ENCODE measurements around the gene RERE.
"Not testable (repeated sequence)": the region's sequence is repeated elsewhere in the genome, so short reads cannot be mapped to it uniquely, and the experiment has no call there.

RERE gene

GRCh38 chr1:8736927-8737326 lies 80.5 kb downstream of the RERE start:
- H3K36me3 ChIP-seq (ENCODE audit: insufficient read depth, low read length) = peaks cover 9% of the 10 kb centered on the region; the same call in 1 of the 2 replicates
- no peak overlapping the region for H3K4me3 ChIP-seq
- H3K9me3 ChIP-seq (ENCODE audit: low read depth, low read length) = peaks cover 3% of the 10 kb centered on the region; the same call in 1 of the 2 replicates
- no peak for DNase-seq (ENCODE audit: low read depth, low spot score)
- H3K27ac ChIP-seq = no peak overlapping the region
- TF ChIP-seq POLR2AphosphoS5 (IDR thresholded peaks at IDR 0.05; ENCODE audit: borderline replicate concordance, low read depth, low read length) (no peak), FOXP2 (optimal IDR thresholded peaks at IDR 0.05; ENCODE audit: control extremely low read depth, extremely low read length, insufficient read depth) (no peak), EZH2 (IDR thresholded peaks at IDR 0.05) (no peak)
- H3K9ac ChIP-seq (ENCODE audit: insufficient read length) = no peak overlapping the region

GRCh38 chr1:8733484-8733883 lies 84.0 kb downstream of the RERE start:
- H3K9ac ChIP-seq (ENCODE audit: insufficient read length) = no peak overlapping the region
- H3K27ac ChIP-seq = no peak overlapping the region
- no peak for DNase-seq (ENCODE audit: low read depth, low spot score)
- no peaks in the 10 kb centered on the region; the same call in 1 of the 2 replicates for H3K36me3 ChIP-seq (ENCODE audit: insufficient read depth, low read length)
- H3K9me3 ChIP-seq (ENCODE audit: low read depth, low read length) = peaks cover 3% of the 10 kb centered on the region; the same call in 1 of the 2 replicates
- TF ChIP-seq POLR2AphosphoS5 (IDR thresholded peaks at IDR 0.05; ENCODE audit: borderline replicate concordance, low read depth, low read length) (no peak), EZH2 (IDR thresholded peaks at IDR 0.05) (no peak), FOXP2 (optimal IDR thresholded peaks at IDR 0.05; ENCODE audit: control extremely low read depth, extremely low read length, insufficient read depth) (no peak)
- H3K4me3 ChIP-seq = no peak overlapping the region

DNA sequence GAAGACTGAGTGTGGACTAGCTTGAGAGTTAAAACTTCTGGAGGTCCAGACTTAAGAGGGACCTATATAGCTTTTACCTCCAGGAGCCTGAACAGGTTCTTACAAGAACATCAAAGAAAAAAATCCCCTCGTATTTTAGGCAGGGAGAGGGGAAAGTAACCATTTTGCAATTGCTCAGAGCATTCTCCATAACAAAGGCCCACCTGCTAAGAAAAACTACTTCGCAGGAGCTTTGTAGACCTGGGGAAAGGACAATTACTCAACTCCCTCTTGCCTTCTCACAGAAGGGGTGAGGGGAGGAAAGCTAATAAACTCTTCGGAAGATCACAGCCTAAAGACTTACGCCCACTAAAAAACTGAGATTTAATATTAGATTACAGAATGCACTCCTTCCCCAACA lies 86.3 kb downstream of the RERE start:
- no peaks in the 10 kb centered on the region; the same call in 1 of the 2 replicates for H3K9me3 ChIP-seq (ENCODE audit: low read depth, low read length)
- H3K36me3 ChIP-seq (ENCODE audit: insufficient read depth, low read length) = no peaks in the 10 kb centered on the region; the same call in 1 of the 2 replicates
- no peak overlapping the region for H3K9ac ChIP-seq (ENCODE audit: insufficient read length)
- no peak for DNase-seq (ENCODE audit: low read depth, low spot score)
- no peak overlapping the region for H3K27ac ChIP-seq
- TF ChIP-seq POLR2AphosphoS5 (IDR thresholded peaks at IDR 0.05; ENCODE audit: borderline replicate concordance, low read depth, low read length) (no peak), FOXP2 (optimal IDR thresholded peaks at IDR 0.05; ENCODE audit: control extremely low read depth, extremely low read length, insufficient read depth) (no peak), EZH2 (IDR thresholded peaks at IDR 0.05) (no peak)
- no peak overlapping the region for H3K4me3 ChIP-seq

DNA sequence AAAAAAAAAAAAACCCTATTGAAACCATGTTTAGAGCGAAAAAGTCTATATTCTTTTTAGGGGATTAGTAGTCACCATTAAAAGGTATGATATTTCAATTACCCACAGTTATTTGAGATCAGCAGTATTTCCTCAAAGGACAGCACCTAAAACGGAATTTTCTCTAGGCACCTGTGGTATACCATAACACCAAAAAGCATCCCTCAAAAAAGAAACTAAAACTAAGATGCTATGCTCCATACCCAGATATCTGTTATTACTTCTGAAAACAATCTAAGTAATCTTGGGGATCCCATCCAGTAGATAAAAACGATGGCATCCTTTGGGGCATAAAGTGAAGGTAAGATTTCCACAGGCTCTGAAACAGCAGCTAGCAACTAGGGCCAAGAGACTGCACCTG lies 89.0 kb downstream of the RERE start:
- no peak overlapping the region for H3K4me3 ChIP-seq
- no peak for TF ChIP-seq POLR2AphosphoS5 (IDR thresholded peaks at IDR 0.05; ENCODE audit: borderline replicate concordance, low read depth, low read length)
- no peak for TF ChIP-seq FOXP2 (optimal IDR thresholded peaks at IDR 0.05; ENCODE audit: control extremely low read depth, extremely low read length, insufficient read depth)
- no peak for TF ChIP-seq EZH2 (IDR thresholded peaks at IDR 0.05)
- no peaks in the 10 kb centered on the region for H3K36me3 ChIP-seq (ENCODE audit: insufficient read depth, low read length)
- H3K27ac ChIP-seq = peak overlapping the region; percentile 26; the same call in 1 of the 2 replicates
- no peaks in the 10 kb centered on the region for H3K9me3 ChIP-seq (ENCODE audit: low read depth, low read length)
- no peak overlapping the region for H3K9ac ChIP-seq (ENCODE audit: insufficient read length)
- DNase-seq (ENCODE audit: low read depth, low spot score) = no peak

DNA sequence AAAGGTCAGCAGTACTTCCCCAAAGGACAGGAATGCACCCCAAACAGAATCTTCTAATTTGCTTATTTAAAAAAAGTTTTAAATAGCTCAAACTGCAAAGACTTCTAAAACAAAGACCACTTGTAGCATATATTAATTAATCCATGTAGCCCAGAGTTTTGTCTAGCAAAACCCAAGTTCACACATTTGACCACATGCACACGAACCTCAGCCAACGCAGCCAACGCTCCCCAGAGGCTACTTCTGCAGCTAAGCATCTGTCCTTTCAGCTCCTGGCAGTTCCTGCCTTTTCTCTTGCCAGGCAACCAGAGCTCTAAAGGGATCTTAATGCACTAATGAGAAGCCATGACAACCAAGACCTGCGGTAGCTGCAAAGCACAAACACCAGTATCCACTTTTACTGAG lies 89.6 kb downstream of the RERE start:
- no peak for DNase-seq (ENCODE audit: low read depth, low spot score)
- Histone ChIP-seq H3K9me3 (ENCODE audit: low read depth, low read length) (no peaks in the 10 kb centered on the region), H3K9ac (ENCODE audit: insufficient read length) (no peak overlapping the region), H3K27ac (peak overlapping the region; percentile 26; the same call in 1 of the 2 replicates), H3K4me3 (no peak overlapping the region), H3K36me3 (ENCODE audit: insufficient read depth, low read length) (no peaks in the 10 kb centered on the region)
- TF ChIP-seq POLR2AphosphoS5 (IDR thresholded peaks at IDR 0.05; ENCODE audit: borderline replicate concordance, low read depth, low read length) (no peak), FOXP2 (optimal IDR thresholded peaks at IDR 0.05; ENCODE audit: control extremely low read depth, extremely low read length, insufficient read depth) (no peak), EZH2 (IDR thresholded peaks at IDR 0.05) (no peak)

GRCh38 chr1:8727316-8727715 lies 90.1 kb downstream of the RERE start:
- H3K36me3 ChIP-seq (ENCODE audit: insufficient read depth, low read length); H3K27ac ChIP-seq: not testable (repeated sequence)

GRCh38 chr1:8726801-8727186 lies 90.6 kb downstream of the RERE start:
- H3K4me3 ChIP-seq; H3K27ac ChIP-seq; H3K36me3 ChIP-seq (ENCODE audit: insufficient read depth, low read length); H3K9ac ChIP-seq (ENCODE audit: insufficient read length); H3K9me3 ChIP-seq (ENCODE audit: low read depth, low read length); DNase-seq (ENCODE audit: low read depth, low spot score): not testable (repeated sequence)

More at GRCh38 chr1:8727316-8727715, 90.1 kb downstream of the RERE start:
- not testable (repeated sequence) for DNase-seq (ENCODE audit: low read depth, low spot score); H3K9me3 ChIP-seq (ENCODE audit: low read depth, low read length); H3K9ac ChIP-seq (ENCODE audit: insufficient read length); H3K4me3 ChIP-seq

DNA sequence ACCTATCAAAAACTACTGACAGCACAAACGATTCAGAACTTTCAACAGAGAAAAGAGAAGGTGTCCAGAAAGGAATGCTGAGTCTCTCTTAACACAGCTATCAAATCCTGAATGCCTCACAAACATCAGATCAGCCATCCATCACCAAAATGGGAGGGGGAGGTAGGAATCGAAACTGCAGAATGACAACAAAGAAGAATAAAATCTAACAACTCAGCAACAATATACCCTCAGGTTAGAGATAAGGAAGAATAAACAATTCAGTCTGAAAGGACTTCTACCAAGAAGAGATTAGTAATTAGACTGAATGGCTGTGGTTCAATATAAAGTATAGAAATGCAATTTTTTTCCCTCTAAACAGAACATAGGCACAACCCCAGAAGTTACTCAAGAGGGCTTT lies 94.4 kb downstream of the RERE start:
- DNase-seq (ENCODE audit: low read depth, low spot score) = no peak
- no peak overlapping the region for H3K9ac ChIP-seq (ENCODE audit: insufficient read length)
- no peaks in the 10 kb centered on the region for H3K9me3 ChIP-seq (ENCODE audit: low read depth, low read length)
- H3K36me3 ChIP-seq (ENCODE audit: insufficient read depth, low read length) = no peaks in the 10 kb centered on the region
- H3K27ac ChIP-seq = no peak overlapping the region
- no peak for TF ChIP-seq FOXP2 (optimal IDR thresholded peaks at IDR 0.05; ENCODE audit: control extremely low read depth, extremely low read length, insufficient read depth)
- no peak for TF ChIP-seq EZH2 (IDR thresholded peaks at IDR 0.05)
- no peak for TF ChIP-seq POLR2AphosphoS5 (IDR thresholded peaks at IDR 0.05; ENCODE audit: borderline replicate concordance, low read depth, low read length)
- no peak overlapping the region for H3K4me3 ChIP-seq

- no peak for TF ChIP-seq FOXP2 (optimal IDR thresholded peaks at IDR 0.05; ENCODE audit: control extremely low read depth, extremely low read length, insufficient read depth)
- no peak for TF ChIP-seq POLR2AphosphoS5 (IDR thresholded peaks at IDR 0.05; ENCODE audit: borderline replicate concordance, low read depth, low read length)
- no peak for TF ChIP-seq EZH2 (IDR thresholded peaks at IDR 0.05)
- no peak for DNase-seq (ENCODE audit: low read depth, low spot score)
- no peak overlapping the region for H3K27ac ChIP-seq
- H3K36me3 ChIP-seq (ENCODE audit: insufficient read depth, low read length) = no peaks in the 10 kb centered on the region
- H3K9ac ChIP-seq (ENCODE audit: insufficient read length) = no peak overlapping the region
- H3K4me3 ChIP-seq = no peak overlapping the region
- H3K9me3 ChIP-seq (ENCODE audit: low read depth, low read length) = no peaks in the 10 kb centered on the region
Measured at GRCh38 chr1:8722366-8722765, 95.1 kb downstream of the RERE start.

All from SK-N-MC (cell line).